OCI-LY1 (cell line): ENCODE data around the gene TUBB8B.
"Not testable (repeated sequence)": the region's sequence is repeated elsewhere in the genome, so short reads cannot be mapped to it uniquely, and the experiment has no call there.

Experiments
- H2AFZ ChIP-seq: fragments of 200-600 bp; sonication (generic), shearing (Covaris generic); 2 replicates; pipeline ENCODE4 v1.6.0; 2014; ENCODE audit warnings: antibody characterized with exemption, mild to moderate bottlenecking, low read length
- H3F3A ChIP-seq: fragments of 200-600 bp; sonication (generic), shearing (Covaris generic); 2 replicates; pipeline ENCODE4 v1.6.0; 2014; ENCODE audit warnings: mild to moderate bottlenecking, antibody characterized with exemption, low read length, moderate library complexity; ENCODE audit not compliant: insufficient read depth
- H3K27ac ChIP-seq: fragments of 200-600 bp; sonication (generic); 2 replicates; pipeline ENCODE4 v1.5.1; 2014; ENCODE audit warnings: low read length, mixed run types, mild to moderate bottlenecking, low read depth; ENCODE audit not compliant: poor library complexity, severe bottlenecking
- H3K27me3 ChIP-seq: fragments of 200-600 bp; sonication (generic); 2 replicates; pipeline ENCODE4 v1.6.0; 2014; ENCODE audit warnings: antibody characterized with exemption, mild to moderate bottlenecking, low read length, moderate library complexity; ENCODE audit not compliant: insufficient read depth
- H3K36me3 ChIP-seq: fragments of 200-600 bp; sonication (generic); 2 replicates; pipeline ENCODE4 v1.6.1; 2014; ENCODE audit warnings: mild to moderate bottlenecking, antibody characterized with exemption, low read length, moderate library complexity, mixed read lengths; ENCODE audit not compliant: insufficient read depth
- H3K4me1 ChIP-seq: fragments of 200-600 bp; sonication (generic); 2 replicates; pipeline ENCODE4 v1.5.1; 2014; ENCODE audit warnings: mild to moderate bottlenecking, low read length, moderate library complexity; ENCODE audit not compliant: insufficient read depth, severe bottlenecking
- H3K4me2 ChIP-seq: fragments of 200-600 bp; sonication (generic), shearing (Covaris generic); 2 replicates; pipeline ENCODE4 v1.6.1; 2014; ENCODE audit warnings: low read length
- H3K4me3 ChIP-seq: fragments of 200-600 bp; sonication (generic); 2 replicates; pipeline ENCODE4 v1.5.1; 2014; ENCODE audit warnings: low read length, low read depth, mild to moderate bottlenecking, mixed read lengths; ENCODE audit not compliant: poor library complexity, severe bottlenecking
- H3K79me2 ChIP-seq: fragments of 200-600 bp; shearing (Covaris generic); 2 replicates; pipeline ENCODE4 v1.6.1; 2016; ENCODE audit warnings: mixed run types, low read length, mixed read lengths; ENCODE audit not compliant: insufficient read depth
- H3K9ac ChIP-seq: fragments of 200-600 bp; sonication (generic), shearing (Covaris generic); 2 replicates; pipeline ENCODE4 v1.6.1; 2014; ENCODE audit warnings: mild to moderate bottlenecking, low read length, mixed read lengths
- H3K9me2 ChIP-seq: fragments of 200-600 bp; sonication (generic), shearing (Covaris generic); 2 replicates; pipeline ENCODE4 v1.6.1; 2014; ENCODE audit warnings: low read depth, mild to moderate bottlenecking, low read length, mixed read lengths
- H3K9me3 ChIP-seq: fragments of 200-600 bp; shearing (Covaris generic); 2 replicates; pipeline ENCODE4 v1.6.1; 2014; ENCODE audit warnings: low read length, mixed read lengths
- H4K20me1 ChIP-seq: fragments of 200-600 bp; sonication (generic), shearing (Covaris generic); 2 replicates; pipeline ENCODE4 v1.6.0; 2016; ENCODE audit warnings: mild to moderate bottlenecking, low read length; ENCODE audit not compliant: insufficient read depth

TUBB8B gene

DNA sequence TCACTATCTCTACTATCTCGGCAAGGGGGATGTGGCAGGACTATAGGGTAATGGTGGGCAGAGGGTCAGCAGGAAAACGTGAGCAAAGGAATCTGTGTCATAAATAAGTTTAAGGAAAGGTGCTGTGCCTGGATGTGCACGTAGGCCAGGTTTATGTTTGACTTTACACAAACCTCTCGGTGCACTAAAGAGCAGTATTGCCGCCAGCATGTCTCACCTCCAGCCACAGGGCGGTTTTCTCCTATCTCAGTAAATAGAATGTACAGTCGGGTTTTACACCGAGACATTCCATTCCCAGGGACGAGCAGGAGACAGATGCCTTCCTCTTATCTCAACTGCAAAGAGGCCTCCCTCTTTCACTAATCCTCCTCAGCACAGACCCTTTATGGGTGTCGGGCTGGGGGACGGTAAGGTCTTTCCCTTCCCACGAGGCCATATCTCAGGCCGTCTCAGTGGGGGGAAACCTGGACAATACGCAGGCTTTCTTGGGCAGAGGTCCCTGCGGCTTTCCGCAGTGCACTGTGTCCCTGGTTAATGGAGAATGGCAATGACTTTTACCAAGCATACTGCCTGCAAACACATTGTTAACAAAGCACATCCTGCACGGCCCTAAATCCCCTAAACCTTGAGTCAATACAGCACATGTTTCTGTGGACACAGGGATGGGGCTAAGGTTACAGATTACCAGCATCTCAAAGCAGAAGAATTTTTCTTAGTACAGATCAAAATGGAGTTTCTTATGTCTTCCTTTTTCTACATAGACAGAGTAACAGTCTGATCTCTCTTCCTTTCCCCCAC, 41.2 kb upstream of the TUBB8B start:
- not testable (repeated sequence) for H3K27ac ChIP-seq, H4K20me1 ChIP-seq, H3F3A ChIP-seq, H3K79me2 ChIP-seq, H3K4me2 ChIP-seq, H3K4me3 ChIP-seq, H3K9me2 ChIP-seq, H3K9ac ChIP-seq, H3K36me3 ChIP-seq, H3K9me3 ChIP-seq, H3K27me3 ChIP-seq, H3K4me1 ChIP-seq, H2AFZ ChIP-seq

GRCh38 chr18:89124-89523, 39.7 kb upstream of the TUBB8B start:
- H3K27ac ChIP-seq, H3K9me2 ChIP-seq, H3F3A ChIP-seq, H3K4me3 ChIP-seq, H3K27me3 ChIP-seq, H3K4me1 ChIP-seq, H3K9me3 ChIP-seq, H4K20me1 ChIP-seq, H3K36me3 ChIP-seq, H2AFZ ChIP-seq, H3K79me2 ChIP-seq, H3K4me2 ChIP-seq, H3K9ac ChIP-seq: not testable (repeated sequence)

GRCh38 chr18:84801-85200, 35.4 kb upstream of the TUBB8B start:
- not testable (repeated sequence) for H2AFZ ChIP-seq, H3K4me2 ChIP-seq, H3K4me3 ChIP-seq, H3K79me2 ChIP-seq, H3K4me1 ChIP-seq, H3K9me2 ChIP-seq, H3K9ac ChIP-seq, H3F3A ChIP-seq, H4K20me1 ChIP-seq, H3K27ac ChIP-seq, H3K27me3 ChIP-seq, H3K9me3 ChIP-seq, H3K36me3 ChIP-seq

DNA sequence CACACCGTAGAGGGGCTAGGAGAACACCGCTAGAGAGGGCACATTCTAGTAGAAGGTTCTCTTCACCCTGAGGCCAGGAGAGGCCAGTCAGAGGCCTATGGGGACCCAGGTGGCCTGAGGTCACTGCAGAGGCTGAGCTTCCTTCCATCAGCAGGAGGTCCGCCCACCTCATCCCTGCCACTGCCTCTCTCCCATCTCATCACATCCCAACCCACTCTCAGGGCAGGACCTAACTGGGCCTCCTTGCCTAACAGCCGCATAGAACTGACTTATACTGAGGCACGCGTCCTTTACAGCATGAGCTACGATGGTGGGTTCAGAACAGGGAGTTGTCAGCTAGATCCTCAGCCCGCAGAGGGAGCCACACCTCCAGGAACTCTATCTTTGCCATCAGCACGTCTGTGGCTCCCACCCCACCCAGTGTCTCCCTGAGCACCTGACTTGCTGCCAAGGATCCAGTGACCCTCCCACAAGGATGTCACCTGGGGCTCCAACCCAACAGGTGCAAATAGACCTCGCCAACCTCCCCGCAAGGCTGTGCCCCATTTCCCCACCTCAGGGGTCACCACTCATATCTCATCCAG, 33.3 kb upstream of the TUBB8B start:
- not testable (repeated sequence) for H4K20me1 ChIP-seq, H3K36me3 ChIP-seq, H3K27ac ChIP-seq, H3K27me3 ChIP-seq, H3K79me2 ChIP-seq, H3K9me2 ChIP-seq, H2AFZ ChIP-seq, H3F3A ChIP-seq, H3K4me1 ChIP-seq, H3K9me3 ChIP-seq, H3K9ac ChIP-seq, H3K4me3 ChIP-seq, H3K4me2 ChIP-seq

GRCh38 chr18:80881-81280, 31.5 kb upstream of the TUBB8B start:
- not testable (repeated sequence) for H4K20me1 ChIP-seq, H2AFZ ChIP-seq, H3K9me2 ChIP-seq, H3K4me3 ChIP-seq, H3K9me3 ChIP-seq, H3K9ac ChIP-seq, H3K4me2 ChIP-seq, H3K4me1 ChIP-seq, H3K27ac ChIP-seq, H3K36me3 ChIP-seq, H3K79me2 ChIP-seq, H3F3A ChIP-seq, H3K27me3 ChIP-seq

DNA sequence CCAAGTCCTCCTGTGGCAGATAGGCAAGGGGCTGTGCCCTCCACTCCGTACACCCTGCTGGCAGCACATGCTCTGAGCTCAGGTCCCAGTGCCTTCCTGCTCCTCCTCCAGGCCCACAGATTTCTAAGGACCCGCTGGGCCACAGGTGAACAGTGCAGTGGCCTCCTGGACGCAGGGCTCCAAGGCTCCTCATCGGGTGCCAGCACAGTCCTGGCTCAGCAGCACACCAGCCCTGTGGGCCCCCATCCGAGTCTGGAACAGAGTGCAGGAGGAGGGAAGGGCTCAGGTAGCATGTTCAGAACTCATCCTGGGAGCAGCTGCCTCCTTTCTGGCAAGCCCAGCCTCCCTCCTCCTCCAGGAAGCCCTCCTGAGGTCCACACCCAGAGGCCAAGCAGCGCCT, 30.8 kb upstream of the TUBB8B start:
- not testable (repeated sequence) for H3K9me3 ChIP-seq, H2AFZ ChIP-seq, H3F3A ChIP-seq, H3K4me1 ChIP-seq, H4K20me1 ChIP-seq, H3K9me2 ChIP-seq, H3K9ac ChIP-seq, H3K4me2 ChIP-seq, H3K27me3 ChIP-seq, H3K79me2 ChIP-seq, H3K4me3 ChIP-seq, H3K36me3 ChIP-seq, H3K27ac ChIP-seq

DNA sequence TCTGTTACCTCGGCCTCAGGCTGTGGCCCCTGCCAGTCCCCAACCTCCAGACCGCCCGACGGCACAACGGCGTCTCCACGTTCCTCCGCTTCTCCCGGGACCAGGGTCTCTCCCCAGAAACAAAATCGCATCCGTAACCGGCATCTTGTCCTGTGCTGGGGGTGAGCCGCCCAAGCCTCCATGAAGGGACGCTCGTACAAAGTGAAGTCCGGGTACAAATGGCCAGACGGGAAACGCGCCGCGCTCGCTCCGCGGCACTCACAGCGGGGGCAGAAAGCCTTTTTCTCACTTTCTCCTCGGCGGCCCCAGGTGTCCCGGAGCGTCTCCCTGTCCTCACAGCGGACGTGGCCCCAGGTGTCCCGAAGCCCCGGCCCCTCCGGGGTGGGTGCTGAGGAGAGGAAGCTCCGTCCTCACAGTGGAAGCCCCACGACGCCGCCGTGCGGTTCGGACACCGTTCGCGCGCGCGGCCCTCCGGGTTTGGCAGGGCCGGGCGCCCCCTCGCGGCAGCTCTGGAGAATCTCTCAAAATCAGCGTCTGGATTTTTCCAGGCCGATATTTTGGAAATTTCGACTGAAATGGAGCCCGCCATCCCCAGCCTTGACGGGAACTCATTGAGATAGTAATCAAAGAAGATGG, 26.2 kb upstream of the TUBB8B start:
- H3K4me1 ChIP-seq, H3K4me3 ChIP-seq, H3K27me3 ChIP-seq, H3K4me2 ChIP-seq, H3K36me3 ChIP-seq, H3K27ac ChIP-seq, H3K9ac ChIP-seq, H3K79me2 ChIP-seq, H4K20me1 ChIP-seq, H3K9me2 ChIP-seq, H3K9me3 ChIP-seq, H3F3A ChIP-seq, H2AFZ ChIP-seq: not testable (repeated sequence)
